Measurements from ENCODE around the gene ELFN2.

GRCh38 chr22:37371911-37372310 is 55.4 kb downstream of the ELFN2 start:
- no peak for TF ChIP-seq CTCF (IDR thresholded peaks at IDR 0.05)
- TF ChIP-seq POLR2A (IDR thresholded peaks at IDR 0.05), result no peak

All from breast epithelium (tissue), 3 donors.